Measurements from ENCODE around the gene APOC4.

DNA sequence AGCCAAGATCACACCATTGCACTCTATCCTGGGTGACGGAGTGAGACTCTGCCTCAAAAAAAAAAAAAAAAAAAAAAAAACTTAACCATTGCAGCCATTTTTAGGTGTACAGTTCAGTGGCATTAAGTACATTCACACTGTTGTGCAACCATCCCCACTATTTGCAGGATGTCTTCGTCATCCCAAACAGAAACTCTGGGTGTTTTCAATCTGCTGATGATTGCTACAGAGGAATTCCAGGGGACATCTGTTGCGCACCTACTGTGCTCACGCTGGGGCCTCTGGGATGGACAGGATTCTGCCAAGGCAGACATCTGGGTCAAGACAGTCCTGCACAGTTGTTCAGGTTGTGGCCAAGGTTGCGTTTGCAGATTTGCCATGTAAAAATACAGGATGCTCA is 2.4 kb upstream of the APOC4 start:
- TF ChIP-seq, protein P1, sequence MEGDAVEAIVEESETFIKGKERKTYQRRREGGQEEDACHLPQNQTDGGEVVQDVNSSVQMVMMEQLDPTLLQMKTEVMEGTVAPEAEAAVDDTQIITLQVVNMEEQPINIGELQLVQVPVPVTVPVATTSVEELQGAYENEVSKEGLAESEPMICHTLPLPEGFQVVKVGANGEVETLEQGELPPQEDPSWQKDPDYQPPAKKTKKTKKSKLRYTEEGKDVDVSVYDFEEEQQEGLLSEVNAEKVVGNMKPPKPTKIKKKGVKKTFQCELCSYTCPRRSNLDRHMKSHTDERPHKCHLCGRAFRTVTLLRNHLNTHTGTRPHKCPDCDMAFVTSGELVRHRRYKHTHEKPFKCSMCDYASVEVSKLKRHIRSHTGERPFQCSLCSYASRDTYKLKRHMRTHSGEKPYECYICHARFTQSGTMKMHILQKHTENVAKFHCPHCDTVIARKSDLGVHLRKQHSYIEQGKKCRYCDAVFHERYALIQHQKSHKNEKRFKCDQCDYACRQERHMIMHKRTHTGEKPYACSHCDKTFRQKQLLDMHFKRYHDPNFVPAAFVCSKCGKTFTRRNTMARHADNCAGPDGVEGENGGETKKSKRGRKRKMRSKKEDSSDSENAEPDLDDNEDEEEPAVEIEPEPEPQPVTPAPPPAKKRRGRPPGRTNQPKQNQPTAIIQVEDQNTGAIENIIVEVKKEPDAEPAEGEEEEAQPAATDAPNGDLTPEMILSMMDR (tag by site-specific recombination; IDR thresholded peaks at IDR 0.05), result no peak
- TF ChIP-seq, protein P2, sequence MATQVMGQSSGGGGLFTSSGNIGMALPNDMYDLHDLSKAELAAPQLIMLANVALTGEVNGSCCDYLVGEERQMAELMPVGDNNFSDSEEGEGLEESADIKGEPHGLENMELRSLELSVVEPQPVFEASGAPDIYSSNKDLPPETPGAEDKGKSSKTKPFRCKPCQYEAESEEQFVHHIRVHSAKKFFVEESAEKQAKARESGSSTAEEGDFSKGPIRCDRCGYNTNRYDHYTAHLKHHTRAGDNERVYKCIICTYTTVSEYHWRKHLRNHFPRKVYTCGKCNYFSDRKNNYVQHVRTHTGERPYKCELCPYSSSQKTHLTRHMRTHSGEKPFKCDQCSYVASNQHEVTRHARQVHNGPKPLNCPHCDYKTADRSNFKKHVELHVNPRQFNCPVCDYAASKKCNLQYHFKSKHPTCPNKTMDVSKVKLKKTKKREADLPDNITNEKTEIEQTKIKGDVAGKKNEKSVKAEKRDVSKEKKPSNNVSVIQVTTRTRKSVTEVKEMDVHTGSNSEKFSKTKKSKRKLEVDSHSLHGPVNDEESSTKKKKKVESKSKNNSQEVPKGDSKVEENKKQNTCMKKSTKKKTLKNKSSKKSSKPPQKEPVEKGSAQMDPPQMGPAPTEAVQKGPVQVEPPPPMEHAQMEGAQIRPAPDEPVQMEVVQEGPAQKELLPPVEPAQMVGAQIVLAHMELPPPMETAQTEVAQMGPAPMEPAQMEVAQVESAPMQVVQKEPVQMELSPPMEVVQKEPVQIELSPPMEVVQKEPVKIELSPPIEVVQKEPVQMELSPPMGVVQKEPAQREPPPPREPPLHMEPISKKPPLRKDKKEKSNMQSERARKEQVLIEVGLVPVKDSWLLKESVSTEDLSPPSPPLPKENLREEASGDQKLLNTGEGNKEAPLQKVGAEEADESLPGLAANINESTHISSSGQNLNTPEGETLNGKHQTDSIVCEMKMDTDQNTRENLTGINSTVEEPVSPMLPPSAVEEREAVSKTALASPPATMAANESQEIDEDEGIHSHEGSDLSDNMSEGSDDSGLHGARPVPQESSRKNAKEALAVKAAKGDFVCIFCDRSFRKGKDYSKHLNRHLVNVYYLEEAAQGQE (tag by site-specific recombination; IDR thresholded peaks at IDR 0.05), result no peak
- TF ChIP-seq, protein P3, sequence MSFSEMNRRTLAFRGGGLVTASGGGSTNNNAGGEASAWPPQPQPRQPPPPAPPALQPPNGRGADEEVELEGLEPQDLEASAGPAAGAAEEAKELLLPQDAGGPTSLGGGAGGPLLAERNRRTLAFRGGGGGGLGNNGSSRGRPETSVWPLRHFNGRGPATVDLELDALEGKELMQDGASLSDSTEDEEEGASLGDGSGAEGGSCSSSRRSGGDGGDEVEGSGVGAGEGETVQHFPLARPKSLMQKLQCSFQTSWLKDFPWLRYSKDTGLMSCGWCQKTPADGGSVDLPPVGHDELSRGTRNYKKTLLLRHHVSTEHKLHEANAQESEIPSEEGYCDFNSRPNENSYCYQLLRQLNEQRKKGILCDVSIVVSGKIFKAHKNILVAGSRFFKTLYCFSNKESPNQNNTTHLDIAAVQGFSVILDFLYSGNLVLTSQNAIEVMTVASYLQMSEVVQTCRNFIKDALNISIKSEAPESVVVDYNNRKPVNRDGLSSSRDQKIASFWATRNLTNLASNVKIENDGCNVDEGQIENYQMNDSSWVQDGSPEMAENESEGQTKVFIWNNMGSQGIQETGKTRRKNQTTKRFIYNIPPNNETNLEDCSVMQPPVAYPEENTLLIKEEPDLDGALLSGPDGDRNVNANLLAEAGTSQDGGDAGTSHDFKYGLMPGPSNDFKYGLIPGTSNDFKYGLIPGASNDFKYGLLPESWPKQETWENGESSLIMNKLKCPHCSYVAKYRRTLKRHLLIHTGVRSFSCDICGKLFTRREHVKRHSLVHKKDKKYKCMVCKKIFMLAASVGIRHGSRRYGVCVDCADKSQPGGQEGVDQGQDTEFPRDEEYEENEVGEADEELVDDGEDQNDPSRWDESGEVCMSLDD (tag by site-specific recombination; IDR thresholded peaks at IDR 0.05), result no peak
- TF ChIP-seq ZNF24 (tag by site-specific recombination; IDR thresholded peaks at IDR 0.05) (no peak), ZNF10 (tag by site-specific recombination; IDR thresholded peaks at IDR 0.05) (no peak), ZNF629 (tag by site-specific recombination; IDR thresholded peaks at IDR 0.05) (no peak)
- TF ChIP-seq, protein P4, sequence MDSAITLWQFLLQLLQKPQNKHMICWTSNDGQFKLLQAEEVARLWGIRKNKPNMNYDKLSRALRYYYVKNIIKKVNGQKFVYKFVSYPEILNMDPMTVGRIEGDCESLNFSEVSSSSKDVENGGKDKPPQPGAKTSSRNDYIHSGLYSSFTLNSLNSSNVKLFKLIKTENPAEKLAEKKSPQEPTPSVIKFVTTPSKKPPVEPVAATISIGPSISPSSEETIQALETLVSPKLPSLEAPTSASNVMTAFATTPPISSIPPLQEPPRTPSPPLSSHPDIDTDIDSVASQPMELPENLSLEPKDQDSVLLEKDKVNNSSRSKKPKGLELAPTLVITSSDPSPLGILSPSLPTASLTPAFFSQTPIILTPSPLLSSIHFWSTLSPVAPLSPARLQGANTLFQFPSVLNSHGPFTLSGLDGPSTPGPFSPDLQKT (IDR thresholded peaks at IDR 0.05; ENCODE audit: borderline replicate concordance, low read depth, low read length), result no peak
